ENCODE measurements around the gene KCTD16.

- TF ChIP-seq CTCF (IDR thresholded peaks at IDR 0.05) (no peak), POLR2A (IDR thresholded peaks at IDR 0.05) (no peak)
These were observed 316.5 kb downstream of the KCTD16 start for GRCh38 chr5:144487207-144487606.

Measured in uterus (tissue), 2 donors.